ENCODE measurements around the gene BCL7A. TPM values are rescaled to one million over a fixed set of nuclear protein-coding genes. Genes with fewer than 3 reads are reported as not detected.

BCL7A gene
- total and polyA plus RNA-seq, 2 experiments from 2014 or later = 12.7 to 14.9 TPM

DNA sequence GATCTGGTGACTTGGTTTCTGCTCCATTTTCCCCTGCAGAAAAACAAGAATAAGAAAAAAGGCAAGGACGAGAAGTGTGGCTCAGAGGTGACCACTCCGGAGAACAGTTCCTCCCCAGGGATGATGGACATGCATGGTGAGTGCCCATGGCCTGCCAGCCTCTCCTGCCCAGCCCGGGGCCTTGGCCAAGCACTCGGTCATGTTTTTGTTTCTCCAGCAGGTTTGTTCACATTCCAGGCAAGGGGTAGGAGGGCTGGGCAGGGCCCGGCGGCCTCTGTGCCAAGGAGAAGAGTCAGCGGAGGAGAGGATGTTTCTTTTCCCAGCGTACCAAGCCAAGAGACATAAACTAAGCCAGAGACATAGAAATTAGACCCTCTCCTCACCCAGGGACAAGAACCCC is 13.6 kb downstream of the BCL7A start:
- Mint-ChIP-seq H3K36me3 (ENCODE audit: low read depth) (peaks cover 34% of the 10 kb centered on the region), H3K4me1 (peaks cover 5% of the 10 kb centered on the region), H3K27me3 (ENCODE audit: insufficient read depth, low read depth, poor library complexity) (peaks cover 11% of the 10 kb centered on the region), H3K9me3 (no peaks in the 10 kb centered on the region; the same call in 2 of the 3 replicates), H3K27ac (no peak overlapping the region), H3K4me3 (no peak overlapping the region)
- H3K9me2 ChIP-seq (ENCODE audit: insufficient read depth) = no peaks in the 10 kb centered on the region
- TF ChIP-seq JUNB (IDR thresholded peaks at IDR 0.05; ENCODE audit: unreplicated experiment) = no peak
- TF ChIP-seq, protein P1, sequence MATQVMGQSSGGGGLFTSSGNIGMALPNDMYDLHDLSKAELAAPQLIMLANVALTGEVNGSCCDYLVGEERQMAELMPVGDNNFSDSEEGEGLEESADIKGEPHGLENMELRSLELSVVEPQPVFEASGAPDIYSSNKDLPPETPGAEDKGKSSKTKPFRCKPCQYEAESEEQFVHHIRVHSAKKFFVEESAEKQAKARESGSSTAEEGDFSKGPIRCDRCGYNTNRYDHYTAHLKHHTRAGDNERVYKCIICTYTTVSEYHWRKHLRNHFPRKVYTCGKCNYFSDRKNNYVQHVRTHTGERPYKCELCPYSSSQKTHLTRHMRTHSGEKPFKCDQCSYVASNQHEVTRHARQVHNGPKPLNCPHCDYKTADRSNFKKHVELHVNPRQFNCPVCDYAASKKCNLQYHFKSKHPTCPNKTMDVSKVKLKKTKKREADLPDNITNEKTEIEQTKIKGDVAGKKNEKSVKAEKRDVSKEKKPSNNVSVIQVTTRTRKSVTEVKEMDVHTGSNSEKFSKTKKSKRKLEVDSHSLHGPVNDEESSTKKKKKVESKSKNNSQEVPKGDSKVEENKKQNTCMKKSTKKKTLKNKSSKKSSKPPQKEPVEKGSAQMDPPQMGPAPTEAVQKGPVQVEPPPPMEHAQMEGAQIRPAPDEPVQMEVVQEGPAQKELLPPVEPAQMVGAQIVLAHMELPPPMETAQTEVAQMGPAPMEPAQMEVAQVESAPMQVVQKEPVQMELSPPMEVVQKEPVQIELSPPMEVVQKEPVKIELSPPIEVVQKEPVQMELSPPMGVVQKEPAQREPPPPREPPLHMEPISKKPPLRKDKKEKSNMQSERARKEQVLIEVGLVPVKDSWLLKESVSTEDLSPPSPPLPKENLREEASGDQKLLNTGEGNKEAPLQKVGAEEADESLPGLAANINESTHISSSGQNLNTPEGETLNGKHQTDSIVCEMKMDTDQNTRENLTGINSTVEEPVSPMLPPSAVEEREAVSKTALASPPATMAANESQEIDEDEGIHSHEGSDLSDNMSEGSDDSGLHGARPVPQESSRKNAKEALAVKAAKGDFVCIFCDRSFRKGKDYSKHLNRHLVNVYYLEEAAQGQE (IDR thresholded peaks at IDR 0.05; ENCODE audit: unreplicated experiment) = no peak
- TF ChIP-seq EZH2 (IDR thresholded peaks at IDR 0.05; ENCODE audit: low read depth, unreplicated experiment) = no peak
- TF ChIP-seq, protein P2, sequence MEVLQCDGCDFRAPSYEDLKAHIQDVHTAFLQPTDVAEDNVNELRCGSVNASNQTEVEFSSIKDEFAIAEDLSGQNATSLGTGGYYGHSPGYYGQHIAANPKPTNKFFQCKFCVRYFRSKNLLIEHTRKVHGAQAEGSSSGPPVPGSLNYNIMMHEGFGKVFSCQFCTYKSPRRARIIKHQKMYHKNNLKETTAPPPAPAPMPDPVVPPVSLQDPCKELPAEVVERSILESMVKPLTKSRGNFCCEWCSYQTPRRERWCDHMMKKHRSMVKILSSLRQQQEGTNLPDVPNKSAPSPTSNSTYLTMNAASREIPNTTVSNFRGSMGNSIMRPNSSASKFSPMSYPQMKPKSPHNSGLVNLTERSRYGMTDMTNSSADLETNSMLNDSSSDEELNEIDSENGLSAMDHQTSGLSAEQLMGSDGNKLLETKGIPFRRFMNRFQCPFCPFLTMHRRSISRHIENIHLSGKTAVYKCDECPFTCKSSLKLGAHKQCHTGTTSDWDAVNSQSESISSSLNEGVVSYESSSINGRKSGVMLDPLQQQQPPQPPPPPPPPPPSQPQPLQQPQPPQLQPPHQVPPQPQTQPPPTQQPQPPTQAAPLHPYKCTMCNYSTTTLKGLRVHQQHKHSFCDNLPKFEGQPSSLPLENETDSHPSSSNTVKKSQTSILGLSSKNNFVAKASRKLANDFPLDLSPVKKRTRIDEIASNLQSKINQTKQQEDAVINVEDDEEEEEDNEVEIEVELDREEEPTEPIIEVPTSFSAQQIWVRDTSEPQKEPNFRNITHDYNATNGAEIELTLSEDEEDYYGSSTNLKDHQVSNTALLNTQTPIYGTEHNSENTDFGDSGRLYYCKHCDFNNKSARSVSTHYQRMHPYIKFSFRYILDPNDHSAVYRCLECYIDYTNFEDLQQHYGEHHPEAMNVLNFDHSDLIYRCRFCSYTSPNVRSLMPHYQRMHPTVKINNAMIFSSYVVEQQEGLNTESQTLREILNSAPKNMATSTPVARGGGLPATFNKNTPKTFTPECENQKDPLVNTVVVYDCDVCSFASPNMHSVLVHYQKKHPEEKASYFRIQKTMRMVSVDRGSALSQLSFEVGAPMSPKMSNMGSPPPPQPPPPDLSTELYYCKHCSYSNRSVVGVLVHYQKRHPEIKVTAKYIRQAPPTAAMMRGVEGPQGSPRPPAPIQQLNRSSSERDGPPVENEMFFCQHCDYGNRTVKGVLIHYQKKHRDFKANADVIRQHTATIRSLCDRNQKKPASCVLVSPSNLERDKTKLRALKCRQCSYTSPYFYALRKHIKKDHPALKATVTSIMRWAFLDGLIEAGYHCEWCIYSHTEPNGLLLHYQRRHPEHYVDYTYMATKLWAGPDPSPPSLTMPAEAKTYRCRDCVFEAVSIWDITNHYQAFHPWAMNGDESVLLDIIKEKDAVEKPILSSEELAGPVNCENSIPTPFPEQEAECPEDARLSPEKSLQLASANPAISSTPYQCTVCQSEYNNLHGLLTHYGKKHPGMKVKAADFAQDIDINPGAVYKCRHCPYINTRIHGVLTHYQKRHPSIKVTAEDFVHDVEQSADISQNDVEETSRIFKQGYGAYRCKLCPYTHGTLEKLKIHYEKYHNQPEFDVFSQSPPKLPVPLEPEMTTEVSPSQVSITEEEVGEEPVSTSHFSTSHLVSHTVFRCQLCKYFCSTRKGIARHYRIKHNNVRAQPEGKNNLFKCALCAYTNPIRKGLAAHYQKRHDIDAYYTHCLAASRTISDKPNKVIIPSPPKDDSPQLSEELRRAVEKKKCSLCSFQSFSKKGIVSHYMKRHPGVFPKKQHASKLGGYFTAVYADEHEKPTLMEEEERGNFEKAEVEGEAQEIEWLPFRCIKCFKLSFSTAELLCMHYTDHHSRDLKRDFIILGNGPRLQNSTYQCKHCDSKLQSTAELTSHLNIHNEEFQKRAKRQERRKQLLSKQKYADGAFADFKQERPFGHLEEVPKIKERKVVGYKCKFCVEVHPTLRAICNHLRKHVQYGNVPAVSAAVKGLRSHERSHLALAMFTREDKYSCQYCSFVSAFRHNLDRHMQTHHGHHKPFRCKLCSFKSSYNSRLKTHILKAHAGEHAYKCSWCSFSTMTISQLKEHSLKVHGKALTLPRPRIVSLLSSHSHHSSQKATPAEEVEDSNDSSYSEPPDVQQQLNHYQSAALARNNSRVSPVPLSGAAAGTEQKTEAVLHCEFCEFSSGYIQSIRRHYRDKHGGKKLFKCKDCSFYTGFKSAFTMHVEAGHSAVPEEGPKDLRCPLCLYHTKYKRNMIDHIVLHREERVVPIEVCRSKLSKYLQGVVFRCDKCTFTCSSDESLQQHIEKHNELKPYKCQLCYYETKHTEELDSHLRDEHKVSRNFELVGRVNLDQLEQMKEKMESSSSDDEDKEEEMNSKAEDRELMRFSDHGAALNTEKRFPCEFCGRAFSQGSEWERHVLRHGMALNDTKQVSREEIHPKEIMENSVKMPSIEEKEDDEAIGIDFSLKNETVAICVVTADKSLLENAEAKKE (CRISPR knock-in tag; IDR thresholded peaks at IDR 0.05) = no peak
- no peak for TF ChIP-seq CREB1 (CRISPR knock-in tag; IDR thresholded peaks at IDR 0.05; ENCODE audit: low read depth)
- TF ChIP-seq ZNF114 (CRISPR knock-in tag; IDR thresholded peaks at IDR 0.05) = no peak
- TF ChIP-seq, protein P3, sequence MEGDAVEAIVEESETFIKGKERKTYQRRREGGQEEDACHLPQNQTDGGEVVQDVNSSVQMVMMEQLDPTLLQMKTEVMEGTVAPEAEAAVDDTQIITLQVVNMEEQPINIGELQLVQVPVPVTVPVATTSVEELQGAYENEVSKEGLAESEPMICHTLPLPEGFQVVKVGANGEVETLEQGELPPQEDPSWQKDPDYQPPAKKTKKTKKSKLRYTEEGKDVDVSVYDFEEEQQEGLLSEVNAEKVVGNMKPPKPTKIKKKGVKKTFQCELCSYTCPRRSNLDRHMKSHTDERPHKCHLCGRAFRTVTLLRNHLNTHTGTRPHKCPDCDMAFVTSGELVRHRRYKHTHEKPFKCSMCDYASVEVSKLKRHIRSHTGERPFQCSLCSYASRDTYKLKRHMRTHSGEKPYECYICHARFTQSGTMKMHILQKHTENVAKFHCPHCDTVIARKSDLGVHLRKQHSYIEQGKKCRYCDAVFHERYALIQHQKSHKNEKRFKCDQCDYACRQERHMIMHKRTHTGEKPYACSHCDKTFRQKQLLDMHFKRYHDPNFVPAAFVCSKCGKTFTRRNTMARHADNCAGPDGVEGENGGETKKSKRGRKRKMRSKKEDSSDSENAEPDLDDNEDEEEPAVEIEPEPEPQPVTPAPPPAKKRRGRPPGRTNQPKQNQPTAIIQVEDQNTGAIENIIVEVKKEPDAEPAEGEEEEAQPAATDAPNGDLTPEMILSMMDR (conservative IDR thresholded peaks at IDR 0.05; ENCODE audit: low read depth in 2 of 2) = no peak
- TF ChIP-seq, protein P4, sequence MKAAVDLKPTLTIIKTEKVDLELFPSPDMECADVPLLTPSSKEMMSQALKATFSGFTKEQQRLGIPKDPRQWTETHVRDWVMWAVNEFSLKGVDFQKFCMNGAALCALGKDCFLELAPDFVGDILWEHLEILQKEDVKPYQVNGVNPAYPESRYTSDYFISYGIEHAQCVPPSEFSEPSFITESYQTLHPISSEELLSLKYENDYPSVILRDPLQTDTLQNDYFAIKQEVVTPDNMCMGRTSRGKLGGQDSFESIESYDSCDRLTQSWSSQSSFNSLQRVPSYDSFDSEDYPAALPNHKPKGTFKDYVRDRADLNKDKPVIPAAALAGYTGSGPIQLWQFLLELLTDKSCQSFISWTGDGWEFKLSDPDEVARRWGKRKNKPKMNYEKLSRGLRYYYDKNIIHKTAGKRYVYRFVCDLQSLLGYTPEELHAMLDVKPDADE (IDR thresholded peaks at IDR 0.05) = no peak
- no peak for TF ChIP-seq NANOG (IDR thresholded peaks at IDR 0.05; ENCODE audit: borderline replicate concordance)
- TF ChIP-seq STAT1 (IDR thresholded peaks at IDR 0.05; ENCODE audit: unreplicated experiment) = no peak
- no peak for TF ChIP-seq POLR2AphosphoS5 (IDR thresholded peaks at IDR 0.05; ENCODE audit: low read depth)
- TF ChIP-seq EZH2phosphoT487 (IDR thresholded peaks at IDR 0.05; ENCODE audit: unreplicated experiment) = no peak
- TF ChIP-seq ZNF331 (CRISPR knock-in tag; IDR thresholded peaks at IDR 0.05; ENCODE audit: low read depth) = no peak
- peaks cover 4% of the 10 kb centered on the region; the same call in 1 of the 2 replicates for H3F3A ChIP-seq (replicated peaks; ENCODE audit: low read depth)
- no peaks in the 10 kb centered on the region for H3K27me3 ChIP-seq (ENCODE audit: insufficient read depth)
- no peak overlapping the region for H3K27ac ChIP-seq (ENCODE audit: low read depth)
- no peaks in the 10 kb centered on the region; the same call in 1 of the 2 replicates for H4K20me1 ChIP-seq (replicated peaks; ENCODE audit: insufficient read depth)
- no peaks in the 10 kb centered on the region for H3K79me2 ChIP-seq (replicated peaks; ENCODE audit: insufficient read depth)
- no peak for DNase-seq (ENCODE audit: low spot score)
- no peaks in the 10 kb centered on the region for H3K4me1 ChIP-seq (ENCODE audit: insufficient read depth)
- H3K4me2 ChIP-seq = no peak overlapping the region
- no peak for ATAC-seq
- H3K36me3 ChIP-seq (ENCODE audit: insufficient read depth) = no peaks in the 10 kb centered on the region
- H2AFZ ChIP-seq = no peak overlapping the region
- no peak overlapping the region for H3K4me3 ChIP-seq
